HG03565 (cell line): ENCODE data around the gene CSHL1.
"Not testable (repeated sequence)": the region's sequence is repeated elsewhere in the genome, so short reads cannot be mapped to it uniquely, and the experiment has no call there.

ENCODE experiments used
- ATAC-seq: cut with Tn5 transposase; IDR thresholded peaks from one replicate; pipeline ENCODE4 v1.9.1; 2021; ENCODE audit warnings: mild to moderate bottlenecking, moderate library complexity; ENCODE audit not compliant: unreplicated experiment

Gene CSHL1

DNA sequence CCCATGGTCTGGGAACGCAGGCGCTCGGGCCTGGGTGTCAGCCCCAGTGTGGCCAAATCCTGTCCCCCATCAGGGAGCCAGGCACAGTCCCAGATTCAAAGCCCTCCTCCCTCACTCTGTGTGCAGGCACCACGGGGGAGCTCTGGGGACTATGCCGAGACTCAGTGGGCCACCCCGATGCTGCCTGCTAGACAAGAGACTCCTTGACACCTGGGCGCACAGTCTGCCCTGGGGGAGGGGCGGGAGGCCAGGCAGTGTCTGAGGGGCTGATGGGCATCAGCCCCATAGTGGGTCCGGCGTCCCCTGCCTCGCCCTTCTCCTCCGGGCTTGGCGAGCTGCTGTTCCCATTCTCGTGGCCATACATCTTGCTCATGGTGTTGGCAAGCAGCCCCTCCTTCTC, 29.5 kb upstream of the CSHL1 start:
- no peak for ATAC-seq

DNA sequence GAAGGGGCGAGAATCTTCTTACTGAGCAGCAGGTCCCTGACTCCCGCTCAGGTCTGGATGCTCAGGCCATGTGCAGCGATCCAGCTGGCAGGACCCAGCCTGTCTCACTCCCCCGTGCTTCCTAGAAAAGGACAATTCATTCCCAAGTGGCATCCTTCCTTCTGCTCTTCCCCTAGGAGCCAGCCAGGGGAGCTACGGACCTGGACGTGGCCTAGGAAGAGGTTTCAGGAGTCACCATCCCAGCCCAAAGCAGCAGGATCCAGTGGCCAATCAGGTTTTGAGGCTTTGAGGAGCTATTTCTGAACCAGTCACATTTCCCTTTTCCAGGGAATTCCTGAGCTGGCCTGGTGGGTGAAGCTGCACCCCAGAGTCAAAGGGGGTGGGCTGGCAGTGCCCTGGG, 28.8 kb upstream of the CSHL1 start:
- no peak for ATAC-seq

- no peak for ATAC-seq
These were observed 28.3 kb upstream of the CSHL1 start for GRCh38 chr17:63939401-63939800.

GRCh38 chr17:63937920-63938319, 26.9 kb upstream of the CSHL1 start:
- no peak for ATAC-seq

- no peak for ATAC-seq
These were observed 26.3 kb upstream of the CSHL1 start for GRCh38 chr17:63937319-63937718.

GRCh38 chr17:63934183-63935112, 23.4 kb upstream of the CSHL1 start:
- no peak for ATAC-seq

- ATAC-seq: no peak
These were observed 22.5 kb upstream of the CSHL1 start for GRCh38 chr17:63933598-63933997.

DNA sequence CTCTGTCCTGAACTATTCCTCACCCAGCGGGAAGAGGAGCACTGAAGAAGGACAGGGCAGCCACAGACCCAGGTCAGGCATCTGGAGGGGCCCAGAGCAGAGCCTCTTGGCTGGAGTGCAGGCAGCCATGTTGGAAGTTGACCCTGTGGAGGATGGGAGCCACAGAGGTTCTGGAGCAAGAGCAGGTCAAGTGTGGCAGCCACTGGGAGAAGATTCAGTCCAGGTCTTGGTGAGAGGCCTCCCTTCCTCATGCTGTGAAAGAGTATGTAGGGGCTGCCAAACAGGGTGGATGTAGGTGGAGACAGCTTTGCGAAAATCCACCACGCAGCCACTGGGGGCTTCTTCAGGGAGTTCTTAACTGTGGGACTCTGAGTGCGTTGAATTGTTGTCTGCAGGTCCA, 21.7 kb upstream of the CSHL1 start:
- ATAC-seq: no peak

GRCh38 chr17:63931981-63932561, 21.0 kb upstream of the CSHL1 start, which contains the start of gene CD79B:
Gene CD79B, minus strand, starts transcription at chr17:63932331. Its CDS starts 70 bp downstream, at chr17:63932261.
- ATAC-seq: no peak

- no peak for ATAC-seq
These were observed 20.0 kb upstream of the CSHL1 start for GRCh38 chr17:63930951-63931575.

GRCh38 chr17:63929860-63930766, 19.1 kb upstream of the CSHL1 start:
- no peak for ATAC-seq

- no peak for ATAC-seq
These were observed 18.1 kb upstream of the CSHL1 start for GRCh38 chr17:63928966-63929695.

DNA sequence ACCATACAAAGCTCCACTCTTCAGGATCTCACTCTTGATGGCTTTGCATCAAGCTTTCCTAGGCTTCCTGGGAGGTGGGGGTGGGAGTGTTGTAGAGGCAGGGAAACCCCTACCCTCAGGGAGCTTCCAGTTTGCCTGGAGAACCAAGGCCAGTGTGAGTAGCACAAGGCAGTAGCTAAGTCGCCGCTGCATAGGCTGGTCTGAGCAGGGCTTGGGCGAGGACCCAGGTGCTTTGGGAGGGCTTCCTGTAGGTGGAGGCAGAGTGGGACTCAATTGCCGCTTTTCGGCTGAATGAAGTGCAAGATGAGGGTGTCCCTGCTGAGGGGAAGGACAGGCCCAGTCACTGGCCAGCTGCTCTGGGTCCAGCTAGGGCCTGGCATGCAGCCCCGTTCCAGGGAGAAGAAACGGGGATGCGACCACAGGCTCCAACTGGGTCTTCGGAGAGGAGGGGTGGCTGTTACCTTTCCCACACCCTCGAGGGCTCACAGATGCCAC, 17.2 kb upstream of the CSHL1 start:
- ATAC-seq: no peak

GRCh38 chr17:63927464-63928171, 16.6 kb upstream of the CSHL1 start:
- ATAC-seq: no peak

- ATAC-seq: no peak
These were observed 15.1 kb upstream of the CSHL1 start for GRCh38 chr17:63926164-63926563.

DNA sequence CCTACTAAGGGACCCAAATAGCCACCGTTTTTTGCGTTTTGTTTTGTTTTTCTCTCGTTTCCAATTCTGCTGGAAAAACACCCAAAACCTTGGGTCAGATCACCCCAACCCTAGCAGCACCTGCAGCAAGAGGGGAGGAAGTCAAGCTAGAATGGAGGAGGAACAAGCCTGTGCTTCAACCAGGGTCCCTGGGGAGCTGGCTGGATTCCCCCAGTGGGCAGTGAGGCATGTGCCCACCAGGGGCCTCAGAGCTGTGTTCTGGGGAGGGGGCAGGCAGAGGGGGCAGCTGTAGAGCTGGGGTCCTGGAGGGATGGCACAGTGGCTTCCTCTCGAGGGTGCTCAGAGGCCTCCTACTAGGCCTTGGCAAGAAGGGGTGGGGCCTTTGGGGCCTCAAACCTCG, 14.6 kb upstream of the CSHL1 start:
- no peak for ATAC-seq

DNA sequence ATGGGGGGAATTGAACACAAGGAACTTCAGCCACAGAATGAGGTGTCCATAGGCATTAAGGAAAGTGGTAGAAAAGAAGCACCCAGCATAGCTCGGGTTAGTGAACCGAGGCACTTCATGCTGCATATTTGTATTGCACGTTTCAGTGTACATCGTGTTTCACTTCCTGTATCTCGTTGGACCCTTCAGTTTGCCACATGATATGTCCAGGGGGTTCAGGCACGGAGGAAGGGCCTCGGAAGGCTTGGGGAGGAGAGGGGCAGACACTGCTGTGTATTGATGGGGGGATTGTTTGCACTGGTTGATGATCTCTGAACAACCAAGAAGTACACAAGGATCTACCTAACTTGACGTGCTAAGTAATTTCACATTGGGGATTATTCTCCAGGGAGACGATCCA, 11.3 kb upstream of the CSHL1 start:
- not testable (repeated sequence) for ATAC-seq

DNA sequence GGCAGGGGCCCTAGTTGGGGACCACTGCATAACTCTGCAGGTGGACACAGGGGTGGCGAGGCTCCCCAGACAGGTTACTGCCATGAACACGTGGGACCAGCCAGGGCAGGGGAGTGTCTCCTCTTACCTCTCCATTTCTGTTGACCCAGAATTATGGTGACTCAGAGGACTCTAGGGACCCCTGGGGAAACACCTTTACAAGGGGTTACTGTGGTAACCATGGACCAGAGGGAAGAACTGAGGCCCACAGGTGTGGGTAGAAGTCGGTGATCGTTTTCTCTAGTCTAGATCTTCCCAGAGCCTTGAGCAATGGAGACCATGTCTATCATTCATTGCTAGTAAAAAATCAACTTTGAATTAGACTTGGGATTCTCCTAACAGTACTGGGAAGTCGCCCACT, 9.7 kb upstream of the CSHL1 start:
- ATAC-seq: not testable (repeated sequence)

GRCh38 chr17:63920050-63920449, 9.0 kb upstream of the CSHL1 start:
- not testable (repeated sequence) for ATAC-seq
